ENCODE data around the gene TMEM175.
"Not testable (repeated sequence)": the region's sequence is repeated elsewhere in the genome, so short reads cannot be mapped to it uniquely, and the experiment has no call there.

The TMEM175 gene

DNA sequence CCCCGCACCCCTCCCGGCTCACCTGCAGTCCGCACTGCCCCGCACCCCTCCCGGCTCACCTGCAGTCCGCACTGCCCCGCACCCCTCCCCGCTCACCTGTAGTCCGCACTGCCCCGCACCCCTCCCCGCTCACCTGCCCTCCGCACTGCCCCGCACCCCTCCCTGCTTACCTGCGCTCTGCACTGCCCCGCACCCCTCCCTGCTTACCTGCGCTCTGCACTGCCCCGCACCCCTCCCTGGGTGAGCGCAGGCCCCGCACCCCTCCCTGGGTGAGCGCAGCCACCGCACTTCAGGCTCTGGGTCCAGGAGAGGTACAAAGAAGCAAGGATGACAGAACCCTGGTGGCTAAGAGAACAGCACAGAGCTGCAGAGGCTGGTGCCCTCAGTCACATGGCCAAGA, 4.7 kb upstream of the TMEM175 start:
- H3K27me3 Mint-ChIP-seq; DNase-seq; H3K27ac Mint-ChIP-seq; H3K9me3 Mint-ChIP-seq; ATAC-seq (replicated peaks): not testable (repeated sequence)
- Mint-ChIP-seq H3K36me3 (ENCODE audit: insufficient read depth) (peaks cover 45% of the 10 kb centered on the region), H3K4me1 (ENCODE audit: low read depth in 2 of 2) (peaks cover 55% of the 10 kb centered on the region in 2 donors), H3K4me3 (peak overlapping the region in 1 of 2 donors; percentile 14)

- peak overlapping the region; percentile 8 to 96 for H3K4me3 Mint-ChIP-seq
- H3K9me3 Mint-ChIP-seq: no peaks in the 10 kb centered on the region
- peaks cover 52 to 55% of the 10 kb centered on the region in 2 donors for H3K4me1 Mint-ChIP-seq (ENCODE audit: low read depth in 2 of 2)
- no peaks in the 10 kb centered on the region for H3K27me3 Mint-ChIP-seq
- H3K36me3 Mint-ChIP-seq (ENCODE audit: insufficient read depth): peaks cover 40% of the 10 kb centered on the region
- DNase-seq: no peak
- H3K27ac Mint-ChIP-seq: peak overlapping the region; percentile 10 to 76
- no peak for ATAC-seq (replicated peaks)
Observed at GRCh38 chr4:929096-929765, 3.0 kb upstream of the TMEM175 start.

- Mint-ChIP-seq H3K27me3 (no peaks in the 10 kb centered on the region), H3K36me3 (ENCODE audit: insufficient read depth) (peaks cover 32% of the 10 kb centered on the region), H3K4me3 (peak overlapping the region; percentile 94 to 96), H3K9me3 (no peaks in the 10 kb centered on the region), H3K4me1 (ENCODE audit: low read depth in 2 of 2) (peaks cover 46 to 52% of the 10 kb centered on the region in 2 donors), H3K27ac (peak overlapping the region; percentile 95 to 97)
- ATAC-seq (replicated peaks) (no peak), DNase-seq (no peak)
Observed at GRCh38 chr4:930028-930551, 2.2 kb upstream of the TMEM175 start.

- Mint-ChIP-seq H3K27ac (peak overlapping the region; percentile 95 to 97), H3K4me3 (peak overlapping the region; percentile 94 to 96), H3K27me3 (no peaks in the 10 kb centered on the region), H3K36me3 (ENCODE audit: insufficient read depth) (peaks cover 29% of the 10 kb centered on the region), H3K4me1 (ENCODE audit: low read depth in 2 of 2) (peaks cover 40 to 47% of the 10 kb centered on the region in 2 donors), H3K9me3 (no peaks in the 10 kb centered on the region)
- DNase-seq (no peak), ATAC-seq (replicated peaks) (no peak)
Observed at GRCh38 chr4:930827-931193, 1.4 kb upstream of the TMEM175 start.

- H3K27me3 Mint-ChIP-seq: no peaks in the 10 kb centered on the region
- H3K36me3 Mint-ChIP-seq (ENCODE audit: insufficient read depth): peaks cover 32% of the 10 kb centered on the region
- DNase-seq: peak in 1 of 3 experiments; percentile 14
- peak overlapping the region; percentile 94 to 96 for H3K4me3 Mint-ChIP-seq
- peak; percentile 25 for ATAC-seq (replicated peaks)
- peaks cover 35 to 42% of the 10 kb centered on the region in 2 donors for H3K4me1 Mint-ChIP-seq (ENCODE audit: low read depth in 2 of 2)
- peak overlapping the region; percentile 95 to 97 for H3K27ac Mint-ChIP-seq
- no peaks in the 10 kb centered on the region for H3K9me3 Mint-ChIP-seq
Observed at GRCh38 chr4:931194-931959, 883 bp upstream of the TMEM175 start.

GRCh38 chr4:932713-933070, 432 bp downstream of the TMEM175 start:
- Mint-ChIP-seq H3K4me1 (ENCODE audit: low read depth in 2 of 2) (peaks cover 33 to 41% of the 10 kb centered on the region in 2 donors), H3K27ac (peak overlapping the region; percentile 95 to 97), H3K27me3 (no peaks in the 10 kb centered on the region), H3K4me3 (peak overlapping the region; percentile 94 to 96), H3K9me3 (no peaks in the 10 kb centered on the region), H3K36me3 (ENCODE audit: insufficient read depth) (peaks cover 32% of the 10 kb centered on the region)
- DNase-seq (no peak), ATAC-seq (replicated peaks) (no peak)

- not testable (repeated sequence) for DNase-seq; H3K4me3 Mint-ChIP-seq; H3K4me1 Mint-ChIP-seq (ENCODE audit: low read depth in 2 of 2); H3K9me3 Mint-ChIP-seq; H3K27me3 Mint-ChIP-seq; ATAC-seq (replicated peaks); H3K27ac Mint-ChIP-seq
- peaks cover 10% of the 10 kb centered on the region for H3K36me3 Mint-ChIP-seq (ENCODE audit: insufficient read depth)
Observed at GRCh38 chr4:939508-939907, 7.2 kb downstream of the TMEM175 start.

GRCh38 chr4:945274-946102, 13.2 kb downstream of the TMEM175 start:
- ATAC-seq (replicated peaks): no peak
- Mint-ChIP-seq H3K4me1 (ENCODE audit: low read depth in 2 of 2) (peaks cover 5% of the 10 kb centered on the region in 2 donors), H3K4me3 (no peak overlapping the region), H3K36me3 (ENCODE audit: insufficient read depth) (peaks cover 7% of the 10 kb centered on the region), H3K27ac (peak overlapping the region in 1 of 2 donors; percentile 24), H3K9me3 (no peaks in the 10 kb centered on the region), H3K27me3 (no peaks in the 10 kb centered on the region)
- DNase-seq: no peak

DNA sequence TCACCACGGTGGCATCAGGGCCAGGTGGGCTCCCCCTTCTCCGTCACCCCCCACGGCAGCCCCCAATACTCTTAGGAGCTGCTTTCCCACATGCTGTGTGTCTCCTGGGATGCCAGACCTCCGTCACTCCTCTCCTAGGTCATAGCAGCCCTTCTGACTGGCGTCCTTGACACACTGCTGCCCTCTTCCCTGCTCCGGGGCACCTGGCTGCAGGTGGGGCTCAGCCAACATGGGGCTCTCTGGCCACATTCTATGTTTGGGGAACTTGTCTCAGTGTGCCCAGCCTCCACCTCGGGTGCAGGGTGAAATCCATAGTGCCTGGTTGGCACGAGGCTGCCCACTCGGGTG, 13.8 kb downstream of the TMEM175 start:
- H3K27me3 Mint-ChIP-seq: no peaks in the 10 kb centered on the region
- no peak overlapping the region for H3K4me3 Mint-ChIP-seq
- DNase-seq: no peak
- H3K9me3 Mint-ChIP-seq: no peaks in the 10 kb centered on the region
- peak overlapping the region in 1 of 2 donors; percentile 24 for H3K27ac Mint-ChIP-seq
- H3K36me3 Mint-ChIP-seq (ENCODE audit: insufficient read depth): peaks cover 8% of the 10 kb centered on the region
- no peak for ATAC-seq (replicated peaks)
- H3K4me1 Mint-ChIP-seq (ENCODE audit: low read depth in 2 of 2): peaks cover 5% of the 10 kb centered on the region in 2 donors

DNA sequence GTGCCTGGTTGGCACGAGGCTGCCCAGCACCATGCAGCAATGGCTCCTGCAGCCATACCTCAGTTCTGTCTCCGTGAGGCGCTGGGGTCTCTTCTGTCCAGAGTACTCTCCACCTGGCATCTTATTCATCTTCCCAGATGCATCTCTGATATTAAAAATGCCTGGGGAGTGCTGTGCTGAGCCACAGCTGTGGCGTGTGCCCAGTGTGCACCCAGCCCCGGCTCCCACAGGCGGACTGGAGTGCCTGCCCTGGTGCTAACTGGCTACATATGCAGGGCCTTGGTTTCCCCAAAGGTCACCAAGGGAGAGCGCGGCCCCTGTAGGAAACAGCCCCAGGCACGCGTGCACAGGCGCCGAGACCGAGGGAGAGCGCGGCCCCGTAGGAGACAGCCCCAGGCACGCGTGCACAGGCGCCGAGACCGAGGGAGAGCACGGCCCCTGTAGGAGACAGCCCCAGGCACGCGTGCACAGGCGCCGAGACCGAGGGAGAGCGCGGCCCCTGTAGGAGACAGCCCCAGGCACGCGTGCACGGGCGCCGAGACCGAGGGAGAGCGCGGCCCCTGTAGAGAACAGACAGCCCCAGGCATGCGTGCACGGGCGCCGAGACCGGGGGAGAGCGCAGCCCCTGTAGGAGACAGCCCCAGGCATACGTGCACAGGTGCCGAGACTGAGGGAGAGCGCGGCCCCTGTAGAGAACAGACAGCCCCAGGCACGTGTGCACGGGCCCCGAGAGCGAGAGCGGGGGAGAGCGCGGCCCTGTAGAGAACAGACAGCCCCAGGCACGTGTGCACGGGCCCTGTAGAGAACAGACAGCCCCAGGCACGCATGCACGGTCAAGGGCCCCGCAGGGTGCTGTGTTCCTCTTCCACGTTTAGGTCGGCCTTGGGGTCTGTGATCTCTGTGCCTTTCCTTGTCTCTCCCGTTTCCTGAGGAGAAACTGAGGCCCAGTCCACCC, 14.5 kb downstream of the TMEM175 start:
- H3K27ac Mint-ChIP-seq: no peak overlapping the region
- no peak overlapping the region for H3K4me3 Mint-ChIP-seq
- H3K36me3 Mint-ChIP-seq (ENCODE audit: insufficient read depth): peaks cover 13% of the 10 kb centered on the region
- H3K27me3 Mint-ChIP-seq: no peaks in the 10 kb centered on the region
- peaks cover 5% of the 10 kb centered on the region in 2 donors for H3K4me1 Mint-ChIP-seq (ENCODE audit: low read depth in 2 of 2)
- no peak for ATAC-seq (replicated peaks)
- H3K9me3 Mint-ChIP-seq: no peaks in the 10 kb centered on the region
- DNase-seq: no peak

DNA sequence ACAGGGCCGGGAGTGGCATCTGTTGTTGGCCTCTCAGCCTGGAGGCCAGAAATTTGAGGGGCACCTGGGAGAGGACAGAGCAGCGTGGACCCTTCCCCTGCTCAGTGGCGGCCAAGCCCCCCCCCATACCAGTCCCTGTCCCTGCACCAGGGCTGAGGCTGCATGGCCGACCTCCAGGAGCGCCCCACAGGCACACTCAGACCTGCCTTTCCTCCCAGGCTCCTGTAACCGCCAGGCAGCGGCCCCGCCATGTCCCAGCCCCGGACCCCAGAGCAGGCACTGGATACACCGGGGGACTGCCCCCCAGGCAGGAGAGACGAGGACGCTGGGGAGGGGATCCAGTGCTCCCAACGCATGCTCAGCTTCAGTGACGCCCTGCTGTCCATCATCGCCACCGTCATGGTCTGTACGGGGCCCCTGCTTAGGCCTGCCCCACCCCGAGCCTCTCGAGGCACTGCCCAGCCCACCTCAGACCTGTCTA, 15.3 kb downstream of the TMEM175 start:
- DNase-seq (no peak), ATAC-seq (replicated peaks) (no peak)
- Mint-ChIP-seq H3K9me3 (no peaks in the 10 kb centered on the region), H3K4me1 (ENCODE audit: low read depth in 2 of 2) (peaks cover 5 to 8% of the 10 kb centered on the region in 2 donors), H3K4me3 (no peak overlapping the region), H3K27me3 (no peaks in the 10 kb centered on the region), H3K27ac (peak overlapping the region in 1 of 2 donors; percentile 62), H3K36me3 (ENCODE audit: insufficient read depth) (peaks cover 14% of the 10 kb centered on the region)

GRCh38 chr4:948101-948935, 16.1 kb downstream of the TMEM175 start:
- H3K27ac Mint-ChIP-seq: peak overlapping the region in 1 of 2 donors; percentile 62
- peaks cover 12% of the 10 kb centered on the region for H3K36me3 Mint-ChIP-seq (ENCODE audit: insufficient read depth)
- H3K9me3 Mint-ChIP-seq: no peaks in the 10 kb centered on the region
- no peak for DNase-seq
- ATAC-seq (replicated peaks): no peak
- peaks cover 5 to 8% of the 10 kb centered on the region in 2 donors for H3K4me1 Mint-ChIP-seq (ENCODE audit: low read depth in 2 of 2)
- H3K4me3 Mint-ChIP-seq: no peak overlapping the region
- no peaks in the 10 kb centered on the region for H3K27me3 Mint-ChIP-seq
